HFF-Myc (cell line): ENCODE data around the gene SYNCRIP.
A peak's percentile ranks its signal among the peaks of the same experiment; 100 is the strongest.

Experiments used
- DNase-seq: peaks from one replicate; pipeline ENCODE4 v3.0.0-alpha.2; 2011; ENCODE audit warnings: low read depth; ENCODE audit errors: extremely low read depth
- H3K4me3 ChIP-seq: replicated peaks from 2 replicates; pipeline ENCODE4 v1.5.1; 2011; ENCODE audit warnings: low read depth, mild to moderate bottlenecking, control low read depth, low read length
- CTCF ChIP-seq: IDR thresholded peaks from 2 replicates; pipeline ENCODE4 v1.5.1; 2012; ENCODE audit warnings: mild to moderate bottlenecking, low read depth, low read length, control low read depth; ENCODE audit errors: missing control alignments

The SYNCRIP gene

GRCh38 chr6:85580878-85581267 is 61.8 kb downstream of the SYNCRIP start:
- TF ChIP-seq CTCF: no peak
- DNase-seq: no peak
- H3K4me3 ChIP-seq: no peak overlapping the region

GRCh38 chr6:85580118-85580877 is 62.4 kb downstream of the SYNCRIP start:
- H3K4me3 ChIP-seq: no peak overlapping the region
- no peak for TF ChIP-seq CTCF
- DNase-seq: no peak

- TF ChIP-seq CTCF: no peak
- no peak for DNase-seq
- no peak overlapping the region for H3K4me3 ChIP-seq
Measured at GRCh38 chr6:85579581-85579980, 63.1 kb downstream of the SYNCRIP start.

GRCh38 chr6:85576476-85576875 is 66.2 kb downstream of the SYNCRIP start:
- no peak overlapping the region for H3K4me3 ChIP-seq
- DNase-seq: no peak
- TF ChIP-seq CTCF: no peak

DNA sequence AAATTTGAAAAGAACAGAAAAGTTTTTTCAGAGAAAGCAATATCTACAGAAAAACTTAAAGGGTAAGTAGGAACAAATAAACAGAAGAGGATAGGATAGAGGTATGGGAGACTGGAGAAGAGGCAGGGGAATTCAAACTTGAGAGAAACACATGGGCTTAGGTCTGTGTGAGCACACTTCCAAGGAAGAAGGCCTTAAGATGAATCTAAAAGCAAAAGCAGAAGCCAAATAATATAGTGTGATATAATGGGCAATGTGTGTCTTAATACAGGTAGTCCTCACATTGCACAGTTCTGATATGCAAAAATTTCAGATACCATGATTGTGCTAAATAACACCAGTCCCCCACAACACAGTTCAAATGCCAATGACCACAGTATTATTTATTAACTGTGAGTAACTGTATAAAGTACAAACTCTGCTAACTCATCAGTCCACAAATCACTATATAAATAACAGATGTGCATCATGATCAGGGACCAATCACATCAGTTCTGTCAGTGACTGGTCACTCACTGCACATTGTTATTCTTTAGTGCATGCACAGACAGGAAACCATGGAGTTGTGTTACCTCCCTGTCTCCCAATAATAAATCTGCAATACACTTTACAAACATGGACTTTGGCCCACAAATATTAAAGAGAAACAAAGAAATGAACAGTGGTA is 67.6 kb downstream of the SYNCRIP start:
- DNase-seq: peak; percentile 73
- H3K4me3 ChIP-seq: no peak overlapping the region
- no peak for TF ChIP-seq CTCF

- DNase-seq: no peak
- H3K4me3 ChIP-seq: no peak overlapping the region
- TF ChIP-seq CTCF: no peak
Measured at GRCh38 chr6:85569323-85569722, 73.4 kb downstream of the SYNCRIP start.

DNA sequence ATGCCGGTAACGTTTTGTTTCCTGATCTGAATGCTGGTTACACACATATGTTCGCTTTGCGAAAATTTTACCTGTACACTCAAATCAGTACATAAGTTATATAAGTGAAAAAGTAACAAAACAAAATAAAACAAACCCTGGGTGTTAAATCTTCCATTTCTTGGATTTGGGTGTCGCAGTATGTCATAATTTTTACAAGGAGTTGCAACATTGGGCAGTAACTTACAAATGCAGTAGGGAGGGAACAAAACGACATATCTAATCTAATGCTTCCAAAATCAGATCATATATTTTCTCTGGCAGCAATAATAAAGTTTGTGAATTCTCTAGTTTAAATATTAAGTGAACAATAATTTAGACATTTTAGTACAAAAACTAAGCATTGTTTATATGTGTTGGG is 74.3 kb downstream of the SYNCRIP start:
- DNase-seq: no peak
- no peak for TF ChIP-seq CTCF
- no peak overlapping the region for H3K4me3 ChIP-seq
